HepG2 (cell line): Measurements from ENCODE around the gene MAP2K1.

ENCODE experiments used
- TCF7 ChIP-seq: sonication (generic); IDR thresholded peaks from 2 replicates; pipeline ENCODE4 v1.6.1; 2016; ENCODE audit warnings: antibody characterized with exemption, low read depth
- ZNF256 ChIP-seq: sonication (generic); formaldehyde crosslinking; conservative IDR thresholded peaks from 2 replicates; pipeline ENCODE4 v1.4.0; 2020; ENCODE audit warnings: missing genetic modification reagents

- TF ChIP-seq ZNF256 (CRISPR knock-in tag): no peak
- TF ChIP-seq TCF7: no peak
Measured at GRCh38 chr15:66402761-66403284, 16.1 kb downstream of the MAP2K1 start.
